A549 (cell line): Measurements from ENCODE around the gene LCMT2. TPM values are rescaled to one million over a fixed set of nuclear protein-coding genes. Genes with fewer than 3 reads are reported as not detected.

Experiments
- ATAC-seq, 2 experiments: fragments of 200-7000 bp in 1 of 2; fragments of >200 bp in 1 of 2; cut with Nextera tagmentation in 1 of 2; cut with Tn5 transposase in 1 of 2; 3 replicates each; pipeline versions ENCODE4 v1.8.0 to v1.9.1; 2018 to 2020; ENCODE audit warnings: mild to moderate bottlenecking in 1 of 2, moderate library complexity in 1 of 2
- CTCF ChIA-PET: fragments of 300-600 bp; sonication (Branson Sonifier 250); formaldehyde crosslinking; extraction: SDS; loops from one replicate; lab custom pipeline; 2021; ENCODE audit warnings: antibody characterized with exemption, inconsistent platforms; lab: Yijun Ruan, JAX
- POLR2A ChIA-PET: fragments of 350-600 bp; formaldehyde crosslinking; extraction: SDS; loops from one replicate; lab custom pipeline; 2021; ENCODE audit warnings: antibody characterized with exemption, inconsistent platforms; lab: Yijun Ruan, JAX
- DNase-seq, 2 experiments: peaks; one replicate each; pipeline versions ENCODE4 v3.0.0 to v3.0.0-alpha.2; 2011 to 2016; ENCODE audit warnings: low read depth in 1 of 2, low spot score in 1 of 2
- FAIRE-seq: peaks from 2 replicates; lab custom pipeline; 2011; peaks lifted over from hg19 to GRCh38; lab: Jason Lieb, UNC
- H3K27ac ChIP-seq, 2 experiments: fragments of >200 bp; sonication (Bioruptor Twin); formaldehyde crosslinking; 3 replicates each; pipeline ENCODE4 v1.5.1; 2016 to 2017
- H3K4me1 ChIP-seq: fragments of >200 bp; sonication (Bioruptor Twin); formaldehyde crosslinking; 3 replicates; pipeline ENCODE4 v1.6.1; 2016
- H3K4me2 ChIP-seq: fragments of >200 bp; sonication (Bioruptor Twin); formaldehyde crosslinking; 3 replicates; pipeline ENCODE4 v1.6.1; 2016
- H3K4me3 ChIP-seq: fragments of >200 bp; sonication (Bioruptor Twin); formaldehyde crosslinking; 3 replicates; pipeline ENCODE4 v1.5.1; 2016
- H3K9me3 ChIP-seq: fragments of >200 bp; sonication (Bioruptor Twin); formaldehyde crosslinking; 3 replicates; pipeline ENCODE4 v1.6.1; 2016
- CBX2 ChIP-seq: fragments of 200-600 bp; sonication (generic); IDR thresholded peaks from 2 replicates; pipeline ENCODE4 v1.6.1; 2016; ENCODE audit warnings: low read depth, mild to moderate bottlenecking, borderline replicate concordance
- CHD4 ChIP-seq: fragments of 200-600 bp; sonication (generic); IDR thresholded peaks from 2 replicates; pipeline ENCODE4 v1.6.1; 2016; ENCODE audit warnings: antibody characterized with exemption, mild to moderate bottlenecking, borderline replicate concordance
- EHMT2 ChIP-seq: fragments of 200-600 bp; sonication (generic); IDR thresholded peaks from 2 replicates; pipeline ENCODE4 v1.6.1; 2016; ENCODE audit warnings: antibody characterized with exemption, low read depth, mild to moderate bottlenecking, moderate library complexity
- EP300 ChIP-seq, 2 experiments: fragments of >200 bp; sonication (Bioruptor Twin); formaldehyde crosslinking; IDR thresholded peaks; 2 replicates in 1 of 2; 3 replicates in 1 of 2; pipeline ENCODE4 v1.6.1; 2016 to 2017
- FOSB ChIP-seq: fragments of 250-450 bp; sonication (Bioruptor Pico); IDR thresholded peaks from 2 replicates; pipeline ENCODE4 v1.5.0; 2020; ENCODE audit warnings: mild to moderate bottlenecking, moderate library complexity
- FOXS1 ChIP-seq: fragments of 250-450 bp; sonication (Bioruptor Pico); IDR thresholded peaks from 2 replicates; pipeline ENCODE4 v1.5.0; 2020; ENCODE audit warnings: mild to moderate bottlenecking, moderate library complexity
- GATA3 ChIP-seq: IDR thresholded peaks from 2 replicates; pipeline ENCODE4 v1.6.1; 2012; ENCODE audit warnings: borderline replicate concordance
- HDAC2 ChIP-seq: fragments of 200-600 bp; sonication (generic); IDR thresholded peaks from 2 replicates; pipeline ENCODE4 v1.6.1; 2016
- HEYL ChIP-seq: fragments of 250-450 bp; sonication (Bioruptor Pico); IDR thresholded peaks from 2 replicates; pipeline ENCODE4 v1.8.0; 2021; ENCODE audit warnings: mild to moderate bottlenecking, moderate library complexity
- JUN ChIP-seq, 2 experiments: fragments of >200 bp; sonication (Bioruptor Twin); formaldehyde crosslinking; IDR thresholded peaks; 2 replicates in 1 of 2; 3 replicates in 1 of 2; pipeline ENCODE4 v1.6.1; 2016 to 2017
- MYC ChIP-seq: IDR thresholded peaks from 2 replicates; pipeline ENCODE4 v1.6.1; 2012; ENCODE audit warnings: mild to moderate bottlenecking, inconsistent platforms, low read length, improper control_type of control experiment, borderline replicate concordance
- NR3C1 ChIP-seq: fragments of >200 bp; sonication (Bioruptor Twin); formaldehyde crosslinking; IDR thresholded peaks from 3 replicates; pipeline ENCODE4 v1.6.1; 2017
- PHF8 ChIP-seq: fragments of 200-600 bp; sonication (generic); IDR thresholded peaks from 2 replicates; pipeline ENCODE4 v1.6.1; 2016; ENCODE audit warnings: low read depth, mild to moderate bottlenecking, antibody characterized with exemption, moderate library complexity, borderline replicate concordance
- POLR2AphosphoS2 ChIP-seq: conservative IDR thresholded peaks from 2 replicates; pipeline ENCODE4 v1.6.1; 2012; ENCODE audit warnings: low read length, improper control_type of control experiment, inconsistent platforms
- SMC3 ChIP-seq: fragments of >200 bp; sonication (Bioruptor Twin); formaldehyde crosslinking; IDR thresholded peaks from 3 replicates; pipeline ENCODE4 v1.6.1; 2018; ENCODE audit warnings: inconsistent platforms
- TFCP2L1 ChIP-seq: fragments of 250-450 bp; sonication (Bioruptor Pico); IDR thresholded peaks from 2 replicates; pipeline ENCODE4 v1.5.0; 2021; ENCODE audit warnings: mild to moderate bottlenecking
- ZC3H11A ChIP-seq: fragments of 450-650 bp; IDR thresholded peaks from 2 replicates; pipeline ENCODE4 v1.6.1; 2014; ENCODE audit warnings: antibody characterized with exemption, mild to moderate bottlenecking
- ZSCAN20 ChIP-seq: fragments of 250-450 bp; sonication (Bioruptor Pico); IDR thresholded peaks from 2 replicates; pipeline ENCODE4 v1.8.0; 2022; ENCODE audit warnings: mild to moderate bottlenecking, moderate library complexity
- WGBS: methylation state at CpG from one replicate; pipeline ENCODE4 v1.1.6; 2017; ENCODE audit errors: missing lambda C conversion rate; 5-methylcytosine and 5-hydroxymethylcytosine counted together
- polyA plus RNA-seq, 4 experiments: library from polyadenylated mRNA; depleted of rRNA in 3 of 4; stranded (reverse); fragments of >200 nt; fragmentation: RNase III in 1 of 4; extraction: RNeasy Plus Mini Kit Qiagen cat#74134 plus additional on column Dnase treatment in 1 of 4; gene quantifications; 2 replicates in 3 of 4; 3 replicates in 1 of 4; pipeline ENCODE4 v1.2.3, GENCODE V29; 2011 to 2017
- TF ChIP-seq, protein P1 (sequence below): fragments of 450-650 bp; IDR thresholded peaks from 2 replicates; pipeline ENCODE4 v1.6.1; 2014; ENCODE audit warnings: antibody characterized with exemption
- TF ChIP-seq, protein P2 (sequence below): fragments of 250-450 bp; sonication (Bioruptor Pico); IDR thresholded peaks from 2 replicates; pipeline ENCODE4 v1.5.0; 2021; ENCODE audit warnings: mild to moderate bottlenecking, moderate library complexity, borderline replicate concordance
- TF ChIP-seq, protein P3 (sequence below): fragments of 250-450 bp; sonication (Bioruptor Pico); IDR thresholded peaks from 2 replicates; pipeline ENCODE4 v1.5.0; 2020; ENCODE audit warnings: low read depth, mild to moderate bottlenecking, moderate library complexity
- TF ChIP-seq, protein P4 (sequence below): fragments of >200 bp; sonication (Bioruptor Twin); formaldehyde crosslinking; IDR thresholded peaks from 2 replicates; pipeline ENCODE4 v1.6.1; 2016
- TF ChIP-seq, protein P5 (sequence below): fragments of 150-350 bp; IDR thresholded peaks from 2 replicates; pipeline ENCODE4 v1.6.1; 2014; ENCODE audit warnings: low read depth, mild to moderate bottlenecking, low read length
- TF ChIP-seq, protein P6 (sequence below): fragments of >200 bp; sonication (Bioruptor Twin); formaldehyde crosslinking; IDR thresholded peaks from 3 replicates; pipeline ENCODE4 v1.5.1; 2016
- TF ChIP-seq, protein P7 (sequence below): fragments of 200-600 bp; sonication (generic); IDR thresholded peaks from 2 replicates; pipeline ENCODE4 v1.6.1; 2016; ENCODE audit warnings: antibody characterized with exemption, mild to moderate bottlenecking, moderate library complexity

Gene LCMT2
- polyA plus RNA-seq, 2 of the 4 experiments (the other 2 are of a cell fraction) = 8.3 to 9.7 TPM

DNA sequence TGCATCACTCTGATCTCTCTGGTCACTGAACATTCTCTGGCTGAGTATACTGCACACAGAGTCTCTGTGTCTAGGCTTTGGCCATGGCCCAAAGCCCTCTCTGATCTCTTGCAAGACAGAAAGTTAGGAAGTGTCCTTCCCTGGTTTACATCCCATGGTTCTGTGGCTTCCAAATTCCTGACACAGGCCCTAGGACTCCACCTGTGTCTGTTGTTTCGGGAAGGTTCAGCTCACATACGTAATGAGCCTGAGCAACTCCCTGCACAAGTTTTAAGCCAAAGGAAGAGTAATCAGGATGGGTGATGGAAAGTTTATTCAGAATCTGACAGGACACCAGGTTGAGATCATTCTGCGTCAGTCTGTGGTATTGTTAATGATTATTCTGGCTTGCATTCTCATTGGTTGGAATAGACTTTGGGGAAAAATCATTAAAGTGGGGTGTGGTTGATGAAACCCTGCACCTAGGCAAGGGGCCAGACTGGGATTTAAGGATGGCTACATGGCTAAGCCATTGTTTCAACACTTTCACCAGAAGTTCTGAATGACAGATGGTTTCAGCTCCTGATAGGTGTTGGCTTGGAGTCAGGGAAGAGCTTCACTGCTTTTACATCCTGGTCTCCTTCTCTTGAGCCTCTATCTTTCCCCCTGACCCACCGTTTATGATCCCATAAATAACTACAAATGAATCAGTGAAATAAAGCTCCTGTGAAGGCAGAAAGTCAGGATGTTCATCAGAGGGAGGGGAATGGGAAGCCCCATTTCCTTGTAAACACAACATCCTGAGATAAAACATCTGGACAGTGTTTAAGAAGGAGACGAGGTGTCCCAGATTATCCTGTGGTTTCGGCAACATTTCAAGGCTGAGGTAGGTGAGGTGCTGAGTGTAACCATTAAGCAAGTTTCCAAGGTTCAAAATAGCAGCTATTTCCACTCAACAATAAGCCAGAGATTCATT, 14.1 kb downstream of the LCMT2 start:
- CTCF ChIA-PET = interaction anchor here (1.0 to 2.1 kb wide), 3 partner anchors 9 to 91 kb away, joined by 3 to 6 read pairs (median 3); no protein-coding TSS in a partner anchor
- H3K27ac ChIP-seq = no peak overlapping the region
- TF ChIP-seq FOSB (CRISPR knock-in tag) = no peak
- no peak for TF ChIP-seq EHMT2
- no peak for TF ChIP-seq ZSCAN20 (CRISPR knock-in tag)
- no peak for TF ChIP-seq JUN (IDR thresholded peaks at IDR 0.05)
- TF ChIP-seq, protein P1, sequence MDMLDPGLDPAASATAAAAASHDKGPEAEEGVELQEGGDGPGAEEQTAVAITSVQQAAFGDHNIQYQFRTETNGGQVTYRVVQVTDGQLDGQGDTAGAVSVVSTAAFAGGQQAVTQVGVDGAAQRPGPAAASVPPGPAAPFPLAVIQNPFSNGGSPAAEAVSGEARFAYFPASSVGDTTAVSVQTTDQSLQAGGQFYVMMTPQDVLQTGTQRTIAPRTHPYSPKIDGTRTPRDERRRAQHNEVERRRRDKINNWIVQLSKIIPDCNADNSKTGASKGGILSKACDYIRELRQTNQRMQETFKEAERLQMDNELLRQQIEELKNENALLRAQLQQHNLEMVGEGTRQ = no peak
- no peak for TF ChIP-seq NR3C1
- TF ChIP-seq, protein P2, sequence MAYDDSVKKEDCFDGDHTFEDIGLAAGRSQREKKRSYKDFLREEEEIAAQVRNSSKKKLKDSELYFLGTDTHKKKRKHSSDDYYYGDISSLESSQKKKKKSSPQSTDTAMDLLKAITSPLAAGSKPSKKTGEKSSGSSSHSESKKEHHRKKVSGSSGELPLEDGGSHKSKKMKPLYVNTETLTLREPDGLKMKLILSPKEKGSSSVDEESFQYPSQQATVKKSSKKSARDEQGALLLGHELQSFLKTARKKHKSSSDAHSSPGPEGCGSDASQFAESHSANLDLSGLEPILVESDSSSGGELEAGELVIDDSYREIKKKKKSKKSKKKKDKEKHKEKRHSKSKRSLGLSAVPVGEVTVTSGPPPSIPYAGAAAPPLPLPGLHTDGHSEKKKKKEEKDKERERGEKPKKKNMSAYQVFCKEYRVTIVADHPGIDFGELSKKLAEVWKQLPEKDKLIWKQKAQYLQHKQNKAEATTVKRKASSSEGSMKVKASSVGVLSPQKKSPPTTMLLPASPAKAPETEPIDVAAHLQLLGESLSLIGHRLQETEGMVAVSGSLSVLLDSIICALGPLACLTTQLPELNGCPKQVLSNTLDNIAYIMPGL (CRISPR knock-in tag) = no peak
- TF ChIP-seq HDAC2 = no peak
- TF ChIP-seq POLR2AphosphoS2 = no peak
- no peak for TF ChIP-seq HEYL (CRISPR knock-in tag)
- no peak for TF ChIP-seq TFCP2L1 (CRISPR knock-in tag)
- no peak for TF ChIP-seq ZC3H11A
- TF ChIP-seq, protein P3, sequence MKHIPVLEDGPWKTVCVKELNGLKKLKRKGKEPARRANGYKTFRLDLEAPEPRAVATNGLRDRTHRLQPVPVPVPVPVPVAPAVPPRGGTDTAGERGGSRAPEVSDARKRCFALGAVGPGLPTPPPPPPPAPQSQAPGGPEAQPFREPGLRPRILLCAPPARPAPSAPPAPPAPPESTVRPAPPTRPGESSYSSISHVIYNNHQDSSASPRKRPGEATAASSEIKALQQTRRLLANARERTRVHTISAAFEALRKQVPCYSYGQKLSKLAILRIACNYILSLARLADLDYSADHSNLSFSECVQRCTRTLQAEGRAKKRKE (CRISPR knock-in tag) = no peak
- TF ChIP-seq MYC = no peak
- TF ChIP-seq SMC3 = no peak
- TF ChIP-seq EP300 (IDR thresholded peaks at IDR 0.05) = no peak
- TF ChIP-seq GATA3 = no peak
- TF ChIP-seq, protein P4, sequence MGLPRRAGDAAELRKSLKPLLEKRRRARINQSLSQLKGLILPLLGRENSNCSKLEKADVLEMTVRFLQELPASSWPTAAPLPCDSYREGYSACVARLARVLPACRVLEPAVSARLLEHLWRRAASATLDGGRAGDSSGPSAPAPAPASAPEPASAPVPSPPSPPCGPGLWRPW = no peak
- TF ChIP-seq CHD4 = no peak
- TF ChIP-seq PHF8 = no peak
- H3K4me3 ChIP-seq = no peak overlapping the region
- DNase-seq (no peak), FAIRE-seq (no peak), ATAC-seq (no peak)
- no peaks in the 10 kb centered on the region for H3K9me3 ChIP-seq
- no peak overlapping the region for H3K4me2 ChIP-seq
- H3K4me1 ChIP-seq = no peaks in the 10 kb centered on the region
- 49% methylated on average over 6 of the region's 6 CpGs for WGBS
- POLR2A ChIA-PET = no interaction called here

DNA sequence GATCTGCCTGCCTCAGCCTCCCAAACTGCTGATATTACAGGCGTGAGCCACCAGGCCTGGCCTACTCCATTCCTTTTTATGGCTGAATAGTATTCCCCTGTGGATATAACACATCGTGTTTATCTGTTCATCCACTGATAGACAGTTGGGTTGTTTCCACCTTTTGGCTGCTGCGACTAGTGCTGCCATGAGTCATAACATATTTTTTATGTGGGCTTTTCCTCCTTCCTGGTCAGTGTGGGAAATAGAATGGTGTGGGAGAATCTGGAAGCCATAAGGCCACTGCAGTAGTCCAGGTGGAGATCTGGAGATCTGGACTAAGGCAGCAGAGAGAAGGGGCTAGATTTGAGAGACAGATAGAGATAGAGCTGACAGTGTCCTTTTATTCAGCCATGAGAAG, 16.2 kb downstream of the LCMT2 start:
- ChIA-PET CTCF (no interaction called here), POLR2A (no interaction called here)
- H3K27ac ChIP-seq = no peak overlapping the region
- no peak for FAIRE-seq
- no peaks in the 10 kb centered on the region for H3K4me1 ChIP-seq
- 29% methylated on average over 3 of the region's 3 CpGs for WGBS
- no peak for DNase-seq
- ATAC-seq = no peak
- no peaks in the 10 kb centered on the region for H3K9me3 ChIP-seq
- H3K4me2 ChIP-seq = no peak overlapping the region
- no peak overlapping the region for H3K4me3 ChIP-seq
- TF ChIP-seq ZC3H11A (no peak), CBX2 (no peak), FOXS1 (no peak), POLR2AphosphoS2 (no peak), NR3C1 (no peak), EP300 (IDR thresholded peaks at IDR 0.05) (no peak)
- TF ChIP-seq, protein P5, sequence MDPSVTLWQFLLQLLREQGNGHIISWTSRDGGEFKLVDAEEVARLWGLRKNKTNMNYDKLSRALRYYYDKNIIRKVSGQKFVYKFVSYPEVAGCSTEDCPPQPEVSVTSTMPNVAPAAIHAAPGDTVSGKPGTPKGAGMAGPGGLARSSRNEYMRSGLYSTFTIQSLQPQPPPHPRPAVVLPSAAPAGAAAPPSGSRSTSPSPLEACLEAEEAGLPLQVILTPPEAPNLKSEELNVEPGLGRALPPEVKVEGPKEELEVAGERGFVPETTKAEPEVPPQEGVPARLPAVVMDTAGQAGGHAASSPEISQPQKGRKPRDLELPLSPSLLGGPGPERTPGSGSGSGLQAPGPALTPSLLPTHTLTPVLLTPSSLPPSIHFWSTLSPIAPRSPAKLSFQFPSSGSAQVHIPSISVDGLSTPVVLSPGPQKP = no peak
- TF ChIP-seq, protein P6, sequence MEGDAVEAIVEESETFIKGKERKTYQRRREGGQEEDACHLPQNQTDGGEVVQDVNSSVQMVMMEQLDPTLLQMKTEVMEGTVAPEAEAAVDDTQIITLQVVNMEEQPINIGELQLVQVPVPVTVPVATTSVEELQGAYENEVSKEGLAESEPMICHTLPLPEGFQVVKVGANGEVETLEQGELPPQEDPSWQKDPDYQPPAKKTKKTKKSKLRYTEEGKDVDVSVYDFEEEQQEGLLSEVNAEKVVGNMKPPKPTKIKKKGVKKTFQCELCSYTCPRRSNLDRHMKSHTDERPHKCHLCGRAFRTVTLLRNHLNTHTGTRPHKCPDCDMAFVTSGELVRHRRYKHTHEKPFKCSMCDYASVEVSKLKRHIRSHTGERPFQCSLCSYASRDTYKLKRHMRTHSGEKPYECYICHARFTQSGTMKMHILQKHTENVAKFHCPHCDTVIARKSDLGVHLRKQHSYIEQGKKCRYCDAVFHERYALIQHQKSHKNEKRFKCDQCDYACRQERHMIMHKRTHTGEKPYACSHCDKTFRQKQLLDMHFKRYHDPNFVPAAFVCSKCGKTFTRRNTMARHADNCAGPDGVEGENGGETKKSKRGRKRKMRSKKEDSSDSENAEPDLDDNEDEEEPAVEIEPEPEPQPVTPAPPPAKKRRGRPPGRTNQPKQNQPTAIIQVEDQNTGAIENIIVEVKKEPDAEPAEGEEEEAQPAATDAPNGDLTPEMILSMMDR = no peak
- TF ChIP-seq, protein P7, sequence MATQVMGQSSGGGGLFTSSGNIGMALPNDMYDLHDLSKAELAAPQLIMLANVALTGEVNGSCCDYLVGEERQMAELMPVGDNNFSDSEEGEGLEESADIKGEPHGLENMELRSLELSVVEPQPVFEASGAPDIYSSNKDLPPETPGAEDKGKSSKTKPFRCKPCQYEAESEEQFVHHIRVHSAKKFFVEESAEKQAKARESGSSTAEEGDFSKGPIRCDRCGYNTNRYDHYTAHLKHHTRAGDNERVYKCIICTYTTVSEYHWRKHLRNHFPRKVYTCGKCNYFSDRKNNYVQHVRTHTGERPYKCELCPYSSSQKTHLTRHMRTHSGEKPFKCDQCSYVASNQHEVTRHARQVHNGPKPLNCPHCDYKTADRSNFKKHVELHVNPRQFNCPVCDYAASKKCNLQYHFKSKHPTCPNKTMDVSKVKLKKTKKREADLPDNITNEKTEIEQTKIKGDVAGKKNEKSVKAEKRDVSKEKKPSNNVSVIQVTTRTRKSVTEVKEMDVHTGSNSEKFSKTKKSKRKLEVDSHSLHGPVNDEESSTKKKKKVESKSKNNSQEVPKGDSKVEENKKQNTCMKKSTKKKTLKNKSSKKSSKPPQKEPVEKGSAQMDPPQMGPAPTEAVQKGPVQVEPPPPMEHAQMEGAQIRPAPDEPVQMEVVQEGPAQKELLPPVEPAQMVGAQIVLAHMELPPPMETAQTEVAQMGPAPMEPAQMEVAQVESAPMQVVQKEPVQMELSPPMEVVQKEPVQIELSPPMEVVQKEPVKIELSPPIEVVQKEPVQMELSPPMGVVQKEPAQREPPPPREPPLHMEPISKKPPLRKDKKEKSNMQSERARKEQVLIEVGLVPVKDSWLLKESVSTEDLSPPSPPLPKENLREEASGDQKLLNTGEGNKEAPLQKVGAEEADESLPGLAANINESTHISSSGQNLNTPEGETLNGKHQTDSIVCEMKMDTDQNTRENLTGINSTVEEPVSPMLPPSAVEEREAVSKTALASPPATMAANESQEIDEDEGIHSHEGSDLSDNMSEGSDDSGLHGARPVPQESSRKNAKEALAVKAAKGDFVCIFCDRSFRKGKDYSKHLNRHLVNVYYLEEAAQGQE = no peak
